ENCODE results near the gene B4GALT2. TPM values are rescaled to one million over a fixed set of nuclear protein-coding genes. Genes with fewer than 3 reads are reported as not detected.
A peak's percentile ranks its signal among the peaks of the same experiment; 100 is the strongest.

B4GALT2 gene
- total and polyA plus RNA-seq, 9 of the 15 experiments (the other 6 are each of a cell fraction or from before 2014, with no cell fraction given): 1.3 to 86.8 (median 43.8) TPM

DNA sequence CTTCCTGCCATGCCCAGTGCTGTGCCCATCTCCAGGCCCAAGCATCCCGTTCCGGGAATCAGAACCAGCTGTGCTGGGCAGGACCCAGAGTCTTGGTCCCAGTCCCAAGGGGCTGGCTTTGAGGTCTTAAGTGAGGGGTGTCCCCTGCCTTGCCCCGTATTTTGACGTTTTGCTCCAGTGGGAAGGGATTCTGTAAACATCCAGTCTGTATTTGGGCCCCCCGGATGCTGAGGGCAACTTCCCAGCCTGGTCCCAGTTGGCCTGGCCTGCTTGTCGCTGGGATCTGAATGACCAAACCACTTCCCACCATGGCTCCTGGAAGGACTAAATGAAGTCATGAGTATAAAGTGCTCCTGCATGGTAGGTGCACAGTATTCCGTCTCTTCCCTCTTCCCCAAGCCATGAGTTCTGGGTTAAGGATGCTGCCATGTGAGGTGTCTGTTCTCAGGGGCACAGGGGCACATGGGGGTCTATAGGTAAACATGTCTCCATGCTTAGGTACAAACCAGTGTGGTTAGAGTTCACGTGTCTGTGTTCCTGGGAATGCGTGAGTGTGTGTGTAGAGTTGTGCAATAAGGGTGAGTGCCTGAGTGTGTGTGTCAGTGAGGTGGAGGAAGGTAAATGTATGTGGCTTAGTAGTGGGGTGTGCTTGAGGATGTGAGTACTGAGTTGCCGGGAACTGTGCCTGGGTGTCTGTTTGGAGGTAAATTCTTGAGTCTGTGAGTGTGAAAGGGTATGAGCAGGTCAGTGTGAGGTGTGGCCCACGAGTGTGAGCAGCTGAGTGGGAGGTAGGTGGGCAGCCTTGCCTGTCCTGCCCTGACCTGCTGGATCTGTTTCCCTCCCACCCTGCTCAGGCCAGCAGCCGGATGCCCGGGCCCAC is 1.5 kb downstream of the B4GALT2 start (continued):
- TF ChIP-seq, protein P1, sequence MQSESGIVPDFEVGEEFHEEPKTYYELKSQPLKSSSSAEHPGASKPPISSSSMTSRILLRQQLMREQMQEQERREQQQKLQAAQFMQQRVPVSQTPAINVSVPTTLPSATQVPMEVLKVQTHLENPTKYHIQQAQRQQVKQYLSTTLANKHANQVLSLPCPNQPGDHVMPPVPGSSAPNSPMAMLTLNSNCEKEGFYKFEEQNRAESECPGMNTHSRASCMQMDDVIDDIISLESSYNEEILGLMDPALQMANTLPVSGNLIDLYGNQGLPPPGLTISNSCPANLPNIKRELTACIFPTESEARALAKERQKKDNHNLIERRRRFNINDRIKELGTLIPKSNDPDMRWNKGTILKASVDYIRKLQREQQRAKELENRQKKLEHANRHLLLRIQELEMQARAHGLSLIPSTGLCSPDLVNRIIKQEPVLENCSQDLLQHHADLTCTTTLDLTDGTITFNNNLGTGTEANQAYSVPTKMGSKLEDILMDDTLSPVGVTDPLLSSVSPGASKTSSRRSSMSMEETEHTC (IDR thresholded peaks at IDR 0.05): no peak
- no peak for TF ChIP-seq NR4A1 (CRISPR knock-in tag; IDR thresholded peaks at IDR 0.05)
- TF ChIP-seq NR4A1 (tag; IDR thresholded peaks at IDR 0.05): no peak
- TF ChIP-seq, protein P2, sequence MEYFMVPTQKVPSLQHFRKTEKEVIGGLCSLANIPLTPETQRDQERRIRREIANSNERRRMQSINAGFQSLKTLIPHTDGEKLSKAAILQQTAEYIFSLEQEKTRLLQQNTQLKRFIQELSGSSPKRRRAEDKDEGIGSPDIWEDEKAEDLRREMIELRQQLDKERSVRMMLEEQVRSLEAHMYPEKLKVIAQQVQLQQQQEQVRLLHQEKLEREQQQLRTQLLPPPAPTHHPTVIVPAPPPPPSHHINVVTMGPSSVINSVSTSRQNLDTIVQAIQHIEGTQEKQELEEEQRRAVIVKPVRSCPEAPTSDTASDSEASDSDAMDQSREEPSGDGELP (CRISPR knock-in tag; IDR thresholded peaks at IDR 0.05; ENCODE audit: borderline replicate concordance): peak; percentile 17; the same call in 1 of the 2 replicates
- TF ChIP-seq CEBPB (tag; IDR thresholded peaks at IDR 0.05): peak; percentile 94
- no peak for TF ChIP-seq PTTG1 (tag; IDR thresholded peaks at IDR 0.05; ENCODE audit: low read depth)
- 0 out of 2 replicates have a peak, but pooled peaks have one; percentile 15 for TF ChIP-seq DPF2 (IDR thresholded peaks at IDR 0.05)
- no peak for TF ChIP-seq MXI1 (IDR thresholded peaks at IDR 0.05; ENCODE audit: low read depth, low read length)
- TF ChIP-seq SMAD3 (CRISPR knock-in tag; conservative IDR thresholded peaks at IDR 0.05): no peak
- TF ChIP-seq TBL1XR1 (IDR thresholded peaks at IDR 0.05; ENCODE audit: low read length in 2 of 2): no peak
- TF ChIP-seq MED1 (CRISPR knock-in tag; IDR thresholded peaks at IDR 0.05; ENCODE audit: borderline replicate concordance): no peak
- no peak for TF ChIP-seq BRD9 (IDR thresholded peaks at IDR 0.05; ENCODE audit: low read depth, partially characterized antibody)
- TF ChIP-seq ZNF696 (CRISPR knock-in tag; conservative IDR thresholded peaks at IDR 0.05): no peak
- 0 out of 2 replicates have a peak, but pooled peaks have one; percentile 2 for TF ChIP-seq SPI1 (IDR thresholded peaks at IDR 0.05; ENCODE audit: borderline replicate concordance, low read depth, low read length)
- no peak for TF ChIP-seq ZNF79 (CRISPR knock-in tag; IDR thresholded peaks at IDR 0.05; ENCODE audit: low read depth)
- TF ChIP-seq BDP1 (IDR thresholded peaks at IDR 0.05; ENCODE audit: insufficient read depth, insufficient read length): no peak
- peak in 1 of 2 experiments; percentile 46; a peak in 1 of 4 replicates for TF ChIP-seq SIN3A (IDR thresholded peaks at IDR 0.05; ENCODE audit: borderline replicate concordance in 2 of 2, control insufficient read depth in 1 of 2, low read depth in 2 of 2, low read length in 2 of 2)
- TF ChIP-seq SREBF1 (IDR thresholded peaks at IDR 0.05; ENCODE audit: borderline replicate concordance, low read depth, low read length): no peak

All from K562 (cell line).